ENCODE data around the gene CD8B2. TPM values are rescaled to one million over a fixed set of nuclear protein-coding genes. Genes with fewer than 3 reads are reported as not detected.

Gene CD8B2
- total RNA-seq, 1 donor from 2014 or later: not detected

GRCh38 chr2:106516864-106517263 is 29.7 kb downstream of the CD8B2 start:
- Histone ChIP-seq H3K4me3 (ENCODE audit: low read depth, low read length) (no peak overlapping the region), H3K27me3 (ENCODE audit: control insufficient read depth, insufficient read depth, low read length) (no peaks in the 10 kb centered on the region), H3K36me3 (ENCODE audit: control insufficient read depth, insufficient read depth, low read length) (no peaks in the 10 kb centered on the region)
- TF ChIP-seq CTCF (IDR thresholded peaks at IDR 0.05; ENCODE audit: insufficient read depth, low read length, poor library complexity, severe bottlenecking): no peak
- no peak for DNase-seq (ENCODE audit: low read depth)

- no peak for TF ChIP-seq CTCF (IDR thresholded peaks at IDR 0.05; ENCODE audit: insufficient read depth, low read length, poor library complexity, severe bottlenecking)
These were observed 30.2 kb downstream of the CD8B2 start for GRCh38 chr2:106517329-106517728.

GRCh38 chr2:106519767-106520166 is 32.6 kb downstream of the CD8B2 start:
- no peaks in the 10 kb centered on the region for H3K36me3 ChIP-seq (ENCODE audit: control insufficient read depth, insufficient read depth, low read length)
- no peak for DNase-seq (ENCODE audit: low read depth)
- TF ChIP-seq CTCF (IDR thresholded peaks at IDR 0.05; ENCODE audit: insufficient read depth, low read length, poor library complexity, severe bottlenecking): no peak
- no peak overlapping the region for H3K4me3 ChIP-seq (ENCODE audit: low read depth, low read length)
- H3K27me3 ChIP-seq (ENCODE audit: control insufficient read depth, insufficient read depth, low read length): no peaks in the 10 kb centered on the region

More at GRCh38 chr2:106517329-106517728, 30.2 kb downstream of the CD8B2 start:
- no peak for DNase-seq (ENCODE audit: low read depth)
- no peak overlapping the region for H3K4me3 ChIP-seq (ENCODE audit: low read depth, low read length)
- no peaks in the 10 kb centered on the region for H3K27me3 ChIP-seq (ENCODE audit: control insufficient read depth, insufficient read depth, low read length)
- no peaks in the 10 kb centered on the region for H3K36me3 ChIP-seq (ENCODE audit: control insufficient read depth, insufficient read depth, low read length)

GRCh38 chr2:106521016-106521415 is 33.9 kb downstream of the CD8B2 start:
- Histone ChIP-seq H3K4me3 (ENCODE audit: low read depth, low read length) (no peak overlapping the region), H3K27me3 (ENCODE audit: control insufficient read depth, insufficient read depth, low read length) (no peaks in the 10 kb centered on the region), H3K36me3 (ENCODE audit: control insufficient read depth, insufficient read depth, low read length) (no peaks in the 10 kb centered on the region)
- no peak for TF ChIP-seq CTCF (IDR thresholded peaks at IDR 0.05; ENCODE audit: insufficient read depth, low read length, poor library complexity, severe bottlenecking)
- DNase-seq (ENCODE audit: low read depth): no peak

GRCh38 chr2:106523976-106524665 is 37.0 kb downstream of the CD8B2 start:
- H3K27me3 ChIP-seq (ENCODE audit: control insufficient read depth, insufficient read depth, low read length): peaks cover 2% of the 10 kb centered on the region
- no peak for TF ChIP-seq CTCF (IDR thresholded peaks at IDR 0.05; ENCODE audit: insufficient read depth, low read length, poor library complexity, severe bottlenecking)
- H3K4me3 ChIP-seq (ENCODE audit: low read depth, low read length): no peak overlapping the region
- no peaks in the 10 kb centered on the region for H3K36me3 ChIP-seq (ENCODE audit: control insufficient read depth, insufficient read depth, low read length)
- DNase-seq (ENCODE audit: low read depth): no peak

- Histone ChIP-seq H3K27me3 (ENCODE audit: control insufficient read depth, insufficient read depth, low read length) (peaks cover 2% of the 10 kb centered on the region), H3K36me3 (ENCODE audit: control insufficient read depth, insufficient read depth, low read length) (no peaks in the 10 kb centered on the region), H3K4me3 (ENCODE audit: low read depth, low read length) (no peak overlapping the region)
- no peak for DNase-seq (ENCODE audit: low read depth)
- no peak for TF ChIP-seq CTCF (IDR thresholded peaks at IDR 0.05; ENCODE audit: insufficient read depth, low read length, poor library complexity, severe bottlenecking)
These were observed 43.7 kb downstream of the CD8B2 start for GRCh38 chr2:106530866-106531265.
